Measurements from ENCODE around the gene CD40.

CD40 gene

DNA sequence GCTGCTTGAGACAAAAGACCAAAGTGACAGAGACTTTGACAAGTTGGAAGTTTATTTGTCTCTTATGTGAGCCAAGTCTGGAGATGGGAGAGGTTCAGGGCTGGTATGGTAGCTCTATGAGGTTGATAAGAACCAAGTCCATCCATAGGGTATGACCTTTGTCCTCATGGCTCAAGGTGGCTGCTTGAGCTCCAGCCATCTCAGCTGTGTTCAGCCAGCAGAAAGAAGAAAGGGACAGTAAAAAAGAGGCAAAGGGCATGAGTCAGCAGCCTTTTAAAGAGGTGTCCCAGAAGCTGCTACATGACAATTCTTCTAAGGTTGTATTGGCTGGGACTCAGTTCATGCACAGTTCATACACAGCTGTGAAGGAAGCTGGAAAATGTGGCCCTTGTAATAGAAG lies 49.0 kb downstream of the CD40 start:
- DNase-seq (ENCODE audit: extremely low spot score), result no peak
- TF ChIP-seq, protein P1, sequence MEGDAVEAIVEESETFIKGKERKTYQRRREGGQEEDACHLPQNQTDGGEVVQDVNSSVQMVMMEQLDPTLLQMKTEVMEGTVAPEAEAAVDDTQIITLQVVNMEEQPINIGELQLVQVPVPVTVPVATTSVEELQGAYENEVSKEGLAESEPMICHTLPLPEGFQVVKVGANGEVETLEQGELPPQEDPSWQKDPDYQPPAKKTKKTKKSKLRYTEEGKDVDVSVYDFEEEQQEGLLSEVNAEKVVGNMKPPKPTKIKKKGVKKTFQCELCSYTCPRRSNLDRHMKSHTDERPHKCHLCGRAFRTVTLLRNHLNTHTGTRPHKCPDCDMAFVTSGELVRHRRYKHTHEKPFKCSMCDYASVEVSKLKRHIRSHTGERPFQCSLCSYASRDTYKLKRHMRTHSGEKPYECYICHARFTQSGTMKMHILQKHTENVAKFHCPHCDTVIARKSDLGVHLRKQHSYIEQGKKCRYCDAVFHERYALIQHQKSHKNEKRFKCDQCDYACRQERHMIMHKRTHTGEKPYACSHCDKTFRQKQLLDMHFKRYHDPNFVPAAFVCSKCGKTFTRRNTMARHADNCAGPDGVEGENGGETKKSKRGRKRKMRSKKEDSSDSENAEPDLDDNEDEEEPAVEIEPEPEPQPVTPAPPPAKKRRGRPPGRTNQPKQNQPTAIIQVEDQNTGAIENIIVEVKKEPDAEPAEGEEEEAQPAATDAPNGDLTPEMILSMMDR (IDR thresholded peaks at IDR 0.05; ENCODE audit: control extremely low read depth, extremely low read depth, low read depth, missing control alignments), result no peak
- ChIA-PET CTCF (interaction anchor here (0.7 to 3.3 kb wide), 9 partner anchors 8 to 155 kb away, joined by 3 to 23 read pairs (median 4); no protein-coding TSS in a partner anchor), POLR2A (interaction anchor here (0.9 kb wide), 1 partner anchor 13 kb away, joined by 4 read pairs; no protein-coding TSS in a partner anchor)

DNA sequence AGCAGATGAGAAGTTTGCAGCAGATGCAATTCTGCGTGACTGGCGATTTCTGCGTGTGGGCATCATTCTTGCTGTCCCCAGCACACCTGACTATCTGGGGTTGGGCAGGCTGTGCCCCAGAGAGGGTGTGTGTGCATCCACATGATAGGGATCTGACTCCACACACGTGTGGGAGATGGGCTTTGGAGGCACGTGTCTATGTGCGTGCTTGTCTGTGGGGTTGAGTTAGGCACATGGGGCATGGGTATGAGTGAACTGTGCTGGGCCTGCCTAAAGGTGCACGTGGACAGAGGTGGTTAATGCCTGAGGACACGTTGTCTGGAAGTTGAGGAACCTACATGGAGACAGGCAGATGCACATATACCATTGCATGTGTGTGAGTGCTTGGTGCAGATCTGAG lies 50.3 kb downstream of the CD40 start:
- TF ChIP-seq, protein P1 (IDR thresholded peaks at IDR 0.05; ENCODE audit: control extremely low read depth, extremely low read depth, low read depth, missing control alignments), result no peak
- POLR2A ChIA-PET, result no interaction called here
- no peak for DNase-seq (ENCODE audit: extremely low spot score)
- CTCF ChIA-PET, result interaction anchor here (2.2 kb wide), 1 partner anchor 36 kb away, joined by 6 read pairs; no protein-coding TSS in a partner anchor

DNA sequence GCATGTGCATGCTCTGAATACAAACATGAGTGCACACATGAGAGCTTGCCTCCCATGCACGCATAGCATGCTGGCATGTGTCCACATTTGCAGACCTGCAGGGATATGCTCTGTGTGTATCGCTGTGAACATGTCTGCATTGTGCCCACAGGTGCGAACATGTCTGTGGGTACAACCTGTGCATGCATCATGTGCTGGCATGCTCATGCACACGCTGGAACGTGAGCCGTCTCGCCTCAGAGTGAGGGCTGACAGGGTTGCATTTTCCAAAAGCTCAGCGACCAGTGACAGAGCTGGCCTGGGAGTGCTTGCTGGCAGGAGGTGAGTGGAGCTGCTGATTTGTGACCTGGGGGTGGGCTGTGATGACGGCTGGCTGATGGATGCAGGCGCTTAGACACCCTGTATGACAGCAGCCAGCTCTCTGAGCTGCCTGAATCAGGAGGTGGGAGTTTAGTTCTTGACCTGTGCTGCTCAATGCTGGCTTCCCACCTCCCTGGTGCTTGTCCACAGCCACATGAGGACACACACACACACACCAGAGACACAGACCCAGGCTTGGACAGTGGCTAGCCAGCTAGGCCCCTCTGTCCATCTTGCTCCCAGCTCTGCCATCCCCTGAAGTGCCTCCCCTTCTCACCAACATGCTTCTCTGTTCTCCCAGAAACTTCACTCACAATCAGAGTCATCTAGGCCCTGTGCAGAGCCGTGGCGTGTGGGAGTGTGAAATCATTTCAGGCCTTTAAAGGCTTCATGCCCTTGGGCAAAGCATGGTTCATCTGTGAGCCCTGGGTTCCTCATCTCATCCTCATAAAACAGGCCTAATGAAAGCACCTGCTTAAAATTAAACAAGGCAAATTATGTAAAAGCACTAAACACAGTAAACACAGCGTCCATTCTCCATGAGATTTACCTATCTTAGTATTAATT lies 51.4 kb downstream of the CD40 start:
- CTCF ChIA-PET, result interaction anchor here (2.2 kb wide), 1 partner anchor 37 kb away, joined by 6 read pairs; no protein-coding TSS in a partner anchor
- DNase-seq (ENCODE audit: extremely low spot score), result no peak
- POLR2A ChIA-PET, result no interaction called here
- TF ChIP-seq, protein P1 (IDR thresholded peaks at IDR 0.05; ENCODE audit: control extremely low read depth, extremely low read depth, low read depth, missing control alignments), result no peak

DNA sequence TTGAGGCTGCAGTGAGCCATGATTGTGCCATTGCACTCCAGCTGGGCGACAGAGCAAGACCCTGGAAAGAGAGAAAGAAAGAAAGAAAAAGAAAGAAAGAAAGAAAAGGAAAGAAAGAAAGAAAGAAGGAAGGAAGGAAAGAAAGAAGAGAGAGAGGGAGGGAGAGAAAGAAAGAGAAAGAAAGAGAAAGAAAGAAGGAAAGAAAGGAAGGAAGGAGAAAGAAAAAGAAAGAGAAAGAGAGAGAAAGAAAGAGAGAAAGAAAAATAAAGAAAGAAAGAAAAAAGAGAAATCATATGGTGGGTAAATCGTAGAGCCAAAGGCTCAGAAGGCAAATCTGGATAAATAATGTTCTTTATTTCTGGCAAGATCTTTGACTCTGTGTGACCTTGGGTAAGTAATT lies 53.4 kb downstream of the CD40 start:
- POLR2A ChIA-PET, result interaction anchor here (0.6 kb wide), 1 partner anchor 8 kb away, joined by 3 read pairs; no protein-coding TSS in a partner anchor
- no peak for DNase-seq (ENCODE audit: extremely low spot score)
- CTCF ChIA-PET, result interaction anchor here (0.8 to 4.7 kb wide), 5 partner anchors 16 to 185 kb away, joined by 3 to 20 read pairs (median 4); no protein-coding TSS in a partner anchor
- TF ChIP-seq, protein P1 (IDR thresholded peaks at IDR 0.05; ENCODE audit: control extremely low read depth, extremely low read depth, low read depth, missing control alignments), result no peak

DNA sequence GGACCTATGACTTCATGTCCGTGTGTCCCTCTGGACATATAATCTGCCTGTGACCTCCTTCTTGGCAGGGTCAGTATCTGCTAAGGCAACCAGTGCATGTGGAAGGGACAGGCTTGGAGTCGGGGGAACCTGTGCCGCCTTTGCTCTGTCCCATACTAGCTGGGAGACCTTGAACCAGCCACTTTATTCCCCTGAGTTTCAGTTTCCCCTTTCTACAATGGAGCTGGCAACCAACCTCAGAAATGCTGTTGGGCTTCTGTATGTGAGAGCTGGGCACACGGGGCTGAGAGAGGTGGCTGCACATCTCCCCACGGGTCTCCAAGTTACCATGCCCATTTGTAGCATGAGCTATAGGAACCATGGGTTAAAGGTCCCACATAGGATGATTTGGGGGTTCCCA lies 53.8 kb downstream of the CD40 start:
- DNase-seq (ENCODE audit: extremely low spot score), result no peak
- CTCF ChIA-PET, result interaction anchor here (0.7 to 4.7 kb wide), 8 partner anchors 11 to 185 kb away, joined by 3 to 20 read pairs (median 6); no protein-coding TSS in a partner anchor
- TF ChIP-seq, protein P1 (IDR thresholded peaks at IDR 0.05; ENCODE audit: control extremely low read depth, extremely low read depth, low read depth, missing control alignments), result no peak
- POLR2A ChIA-PET, result interaction anchor here (0.6 kb wide), 1 partner anchor 9 kb away, joined by 3 read pairs; no protein-coding TSS in a partner anchor

DNA sequence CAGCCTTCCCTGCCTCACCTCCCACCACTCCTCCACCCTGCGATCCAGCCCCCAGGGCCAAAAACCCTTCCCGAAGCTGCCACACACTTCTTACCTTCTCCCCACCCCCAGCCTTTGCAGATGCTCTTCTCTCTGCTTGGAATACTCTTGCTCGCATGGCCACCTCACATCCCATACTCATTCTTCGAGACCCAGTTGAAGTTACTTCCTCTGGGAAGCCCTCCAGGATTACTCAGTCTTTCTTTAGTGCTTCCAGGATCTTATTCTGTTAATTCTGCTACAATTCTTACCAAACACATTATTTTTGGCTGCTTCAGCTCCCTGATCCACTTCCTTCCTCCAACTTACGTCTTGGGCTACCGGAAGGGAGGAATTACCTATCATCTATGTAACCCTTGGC lies 54.3 kb downstream of the CD40 start:
- no peak for DNase-seq (ENCODE audit: extremely low spot score)
- ChIA-PET CTCF (interaction anchor here (0.7 to 5.6 kb wide), 13 partner anchors 11 to 186 kb away, joined by 3 to 45 read pairs (median 4); no protein-coding TSS in a partner anchor), POLR2A (no interaction called here)
- TF ChIP-seq, protein P1 (IDR thresholded peaks at IDR 0.05; ENCODE audit: control extremely low read depth, extremely low read depth, low read depth, missing control alignments), result no peak

Measured in GM10248 (cell line).